ENCODE results near the gene OPCML. TPM values are rescaled to one million over a fixed set of nuclear protein-coding genes. Genes with fewer than 3 reads are reported as not detected.

The OPCML gene
- total RNA-seq, 1 experiment from 2014 or later: not detected

GRCh38 chr11:132499661-132500060 is 1032.6 kb downstream of the OPCML start:
- ChIA-PET POLR2A (no interaction called here), CTCF (no interaction called here)
- BruUV-seq (replicated peaks): no TSS peak
- ATAC-seq: no peak
- H3K4me1 ChIP-seq (ENCODE audit: control insufficient read depth, insufficient read depth, low read length): no peaks in the 10 kb centered on the region
- H3K27me3 ChIP-seq (ENCODE audit: control insufficient read depth, insufficient read depth, low read length): no peaks in the 10 kb centered on the region
- DNase-seq (ENCODE audit: low read depth, low spot score): no peak
- H3K27ac ChIP-seq (ENCODE audit: low read length): no peak overlapping the region
- TF ChIP-seq POLR2AphosphoS5 (IDR thresholded peaks at IDR 0.05; ENCODE audit: low read depth, low read length): no peak
- TF ChIP-seq SIN3A (IDR thresholded peaks at IDR 0.05; ENCODE audit: borderline replicate concordance, insufficient read depth, low read depth, low read length): no peak
- TF ChIP-seq CTCF (IDR thresholded peaks at IDR 0.05): no peak
- TF ChIP-seq, protein P1, sequence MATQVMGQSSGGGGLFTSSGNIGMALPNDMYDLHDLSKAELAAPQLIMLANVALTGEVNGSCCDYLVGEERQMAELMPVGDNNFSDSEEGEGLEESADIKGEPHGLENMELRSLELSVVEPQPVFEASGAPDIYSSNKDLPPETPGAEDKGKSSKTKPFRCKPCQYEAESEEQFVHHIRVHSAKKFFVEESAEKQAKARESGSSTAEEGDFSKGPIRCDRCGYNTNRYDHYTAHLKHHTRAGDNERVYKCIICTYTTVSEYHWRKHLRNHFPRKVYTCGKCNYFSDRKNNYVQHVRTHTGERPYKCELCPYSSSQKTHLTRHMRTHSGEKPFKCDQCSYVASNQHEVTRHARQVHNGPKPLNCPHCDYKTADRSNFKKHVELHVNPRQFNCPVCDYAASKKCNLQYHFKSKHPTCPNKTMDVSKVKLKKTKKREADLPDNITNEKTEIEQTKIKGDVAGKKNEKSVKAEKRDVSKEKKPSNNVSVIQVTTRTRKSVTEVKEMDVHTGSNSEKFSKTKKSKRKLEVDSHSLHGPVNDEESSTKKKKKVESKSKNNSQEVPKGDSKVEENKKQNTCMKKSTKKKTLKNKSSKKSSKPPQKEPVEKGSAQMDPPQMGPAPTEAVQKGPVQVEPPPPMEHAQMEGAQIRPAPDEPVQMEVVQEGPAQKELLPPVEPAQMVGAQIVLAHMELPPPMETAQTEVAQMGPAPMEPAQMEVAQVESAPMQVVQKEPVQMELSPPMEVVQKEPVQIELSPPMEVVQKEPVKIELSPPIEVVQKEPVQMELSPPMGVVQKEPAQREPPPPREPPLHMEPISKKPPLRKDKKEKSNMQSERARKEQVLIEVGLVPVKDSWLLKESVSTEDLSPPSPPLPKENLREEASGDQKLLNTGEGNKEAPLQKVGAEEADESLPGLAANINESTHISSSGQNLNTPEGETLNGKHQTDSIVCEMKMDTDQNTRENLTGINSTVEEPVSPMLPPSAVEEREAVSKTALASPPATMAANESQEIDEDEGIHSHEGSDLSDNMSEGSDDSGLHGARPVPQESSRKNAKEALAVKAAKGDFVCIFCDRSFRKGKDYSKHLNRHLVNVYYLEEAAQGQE (IDR thresholded peaks at IDR 0.05; ENCODE audit: insufficient read depth in 1 of 2, low read depth in 2 of 2, low read length in 1 of 2): no peak
- TF ChIP-seq TCF7L2 (IDR thresholded peaks at IDR 0.05; ENCODE audit: low read depth, low read length): no peak
- no peaks in the 10 kb centered on the region; the same call in 1 of the 2 replicates for H3K9me3 ChIP-seq (ENCODE audit: control insufficient read depth, insufficient read depth, low read depth, low read length)
- no peak overlapping the region for H3K4me3 ChIP-seq (ENCODE audit: low read depth in 2 of 2, low read length in 2 of 2)
- intact Hi-C loops (cut with micrococcal nuclease; ENCODE audit: unreplicated experiment): no loop called here
- in situ Hi-C loops (cut with HindIII; ENCODE audit: low pct_unique_long_range_greater_than_20kb, low sequenced_read_pairs): no loop called here
- no peaks in the 10 kb centered on the region for H3K36me3 ChIP-seq (ENCODE audit: control insufficient read depth, insufficient read depth, low read length)

DNA sequence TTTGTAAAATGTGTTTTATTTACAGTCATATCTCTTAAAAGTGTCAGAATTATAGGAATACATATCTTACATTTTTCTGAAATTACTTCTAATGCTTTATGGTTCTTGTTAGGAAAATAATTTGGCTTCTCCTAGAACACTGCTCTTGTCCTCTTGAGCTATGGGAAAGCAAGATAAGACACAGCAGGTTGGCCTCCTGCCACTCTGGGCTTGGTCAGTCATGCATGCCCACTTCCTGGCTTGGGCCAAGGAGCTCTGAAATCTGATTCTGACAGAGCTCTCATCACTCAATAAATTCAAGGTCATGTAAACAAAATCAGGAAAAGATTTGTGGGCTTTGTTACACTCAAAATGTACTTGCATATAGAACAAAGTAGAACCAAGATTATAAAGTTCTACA is 1036.0 kb downstream of the OPCML start:
- POLR2A ChIA-PET: no interaction called here

GRCh38 chr11:132493801-132494200 is 1038.5 kb downstream of the OPCML start:
- Histone ChIP-seq H3K36me3 (ENCODE audit: control insufficient read depth, insufficient read depth, low read length) (no peaks in the 10 kb centered on the region), H3K9me3 (ENCODE audit: control insufficient read depth, insufficient read depth, low read depth, low read length) (no peaks in the 10 kb centered on the region), H3K27me3 (ENCODE audit: control insufficient read depth, insufficient read depth, low read length) (no peaks in the 10 kb centered on the region), H3K4me3 (ENCODE audit: low read depth in 2 of 2, low read length in 2 of 2) (no peak overlapping the region), H3K27ac (ENCODE audit: low read length) (no peak overlapping the region), H3K4me1 (ENCODE audit: control insufficient read depth, insufficient read depth, low read length) (no peaks in the 10 kb centered on the region)
- no peak for TF ChIP-seq TCF7L2 (IDR thresholded peaks at IDR 0.05; ENCODE audit: low read depth, low read length)
- no peak for TF ChIP-seq POLR2AphosphoS5 (IDR thresholded peaks at IDR 0.05; ENCODE audit: low read depth, low read length)
- TF ChIP-seq CTCF (IDR thresholded peaks at IDR 0.05): no peak
- TF ChIP-seq, protein P1 (IDR thresholded peaks at IDR 0.05; ENCODE audit: insufficient read depth in 1 of 2, low read depth in 2 of 2, low read length in 1 of 2): no peak
- no peak for TF ChIP-seq SIN3A (IDR thresholded peaks at IDR 0.05; ENCODE audit: borderline replicate concordance, insufficient read depth, low read depth, low read length)
- no peak for ATAC-seq
- in situ Hi-C loops (cut with HindIII; ENCODE audit: low pct_unique_long_range_greater_than_20kb, low sequenced_read_pairs): no loop called here
- ChIA-PET CTCF (no interaction called here), POLR2A (no interaction called here)
- intact Hi-C loops (cut with micrococcal nuclease; ENCODE audit: unreplicated experiment): no loop called here
- DNase-seq (ENCODE audit: low read depth, low spot score): no peak
- BruUV-seq (replicated peaks): no TSS peak

More for the DNA sequence above, 1036.0 kb downstream of the OPCML start:
- BruUV-seq (replicated peaks): no TSS peak
- no peak overlapping the region for H3K27ac ChIP-seq (ENCODE audit: low read length)
- CTCF ChIA-PET: no interaction called here
- H3K27me3 ChIP-seq (ENCODE audit: control insufficient read depth, insufficient read depth, low read length): no peaks in the 10 kb centered on the region
- no peaks in the 10 kb centered on the region for H3K4me1 ChIP-seq (ENCODE audit: control insufficient read depth, insufficient read depth, low read length)
- intact Hi-C loops (cut with micrococcal nuclease; ENCODE audit: unreplicated experiment) (no loop called here), in situ Hi-C loops (cut with HindIII; ENCODE audit: low pct_unique_long_range_greater_than_20kb, low sequenced_read_pairs) (no loop called here)
- no peaks in the 10 kb centered on the region for H3K9me3 ChIP-seq (ENCODE audit: control insufficient read depth, insufficient read depth, low read depth, low read length)
- H3K4me3 ChIP-seq (ENCODE audit: low read depth in 2 of 2, low read length in 2 of 2): no peak overlapping the region
- no peak for DNase-seq (ENCODE audit: low read depth, low spot score)
- no peak for TF ChIP-seq SIN3A (IDR thresholded peaks at IDR 0.05; ENCODE audit: borderline replicate concordance, insufficient read depth, low read depth, low read length)
- H3K36me3 ChIP-seq (ENCODE audit: control insufficient read depth, insufficient read depth, low read length): no peaks in the 10 kb centered on the region
- ATAC-seq: no peak
